GM20000 (cell line): ENCODE results near the gene HAPLN2.

ENCODE experiments used
- DNase-seq: peaks from one replicate; pipeline ENCODE4 v3.0.0; 2012; ENCODE audit warnings: low spot score
- CTCF ChIP-seq: IDR thresholded peaks from 2 replicates; pipeline ENCODE4 v1.5.1; 2012; ENCODE audit warnings: mild to moderate bottlenecking, control low read depth; ENCODE audit errors: extremely low read depth, missing control alignments

Gene HAPLN2

GRCh38 chr1:156656806-156657740 is 37.9 kb downstream of the HAPLN2 start:
- DNase-seq = peak; percentile 82
- TF ChIP-seq CTCF = peak; percentile 97

- TF ChIP-seq CTCF = no peak
- DNase-seq = no peak
Measured at GRCh38 chr1:156657741-156658319, 38.6 kb downstream of the HAPLN2 start.

GRCh38 chr1:156658496-156658895 is 39.3 kb downstream of the HAPLN2 start:
- no peak for DNase-seq
- TF ChIP-seq CTCF = no peak

- DNase-seq = no peak
- no peak for TF ChIP-seq CTCF
Measured at GRCh38 chr1:156658945-156659574, 39.8 kb downstream of the HAPLN2 start.

GRCh38 chr1:156659661-156659987 is 40.4 kb downstream of the HAPLN2 start:
- TF ChIP-seq CTCF = no peak
- DNase-seq = no peak

GRCh38 chr1:156659988-156660751 is 41.0 kb downstream of the HAPLN2 start:
- TF ChIP-seq CTCF = peak; percentile 97
- DNase-seq = peak; percentile 97

- TF ChIP-seq CTCF = no peak
Measured at GRCh38 chr1:156660752-156661112, 41.5 kb downstream of the HAPLN2 start.

More at GRCh38 chr1:156660752-156661112, 41.5 kb downstream of the HAPLN2 start:
- DNase-seq = no peak
